Dermis blood vessel endothelial cell (primary cell): ENCODE results near the gene DNM1. TPM values are rescaled to one million over a fixed set of nuclear protein-coding genes. Genes with fewer than 3 reads are reported as not detected.

ENCODE experiments used
- DNase-seq: peaks from one replicate; pipeline ENCODE4 v3.0.0; 2010
- total RNA-seq: library from RNA; depleted of rRNA; stranded (reverse); fragments of >200 nt; gene quantifications from 2 replicates; pipeline ENCODE4 v1.2.3, GENCODE V29; 2014

The DNM1 gene
- total RNA-seq, 1 donor from 2014 or later = 0.17 TPM

- no peak for DNase-seq
Measured at GRCh38 chr9:128178806-128179431, 24.3 kb upstream of the DNM1 start.

- no peak for DNase-seq
Measured at GRCh38 chr9:128180001-128180400, 23.2 kb upstream of the DNM1 start.

- DNase-seq = no peak
Measured at GRCh38 chr9:128180447-128180846, 22.7 kb upstream of the DNM1 start.

- DNase-seq = peak; percentile 59
Measured at GRCh38 chr9:128181480-128181879, 21.7 kb upstream of the DNM1 start.

DNA sequence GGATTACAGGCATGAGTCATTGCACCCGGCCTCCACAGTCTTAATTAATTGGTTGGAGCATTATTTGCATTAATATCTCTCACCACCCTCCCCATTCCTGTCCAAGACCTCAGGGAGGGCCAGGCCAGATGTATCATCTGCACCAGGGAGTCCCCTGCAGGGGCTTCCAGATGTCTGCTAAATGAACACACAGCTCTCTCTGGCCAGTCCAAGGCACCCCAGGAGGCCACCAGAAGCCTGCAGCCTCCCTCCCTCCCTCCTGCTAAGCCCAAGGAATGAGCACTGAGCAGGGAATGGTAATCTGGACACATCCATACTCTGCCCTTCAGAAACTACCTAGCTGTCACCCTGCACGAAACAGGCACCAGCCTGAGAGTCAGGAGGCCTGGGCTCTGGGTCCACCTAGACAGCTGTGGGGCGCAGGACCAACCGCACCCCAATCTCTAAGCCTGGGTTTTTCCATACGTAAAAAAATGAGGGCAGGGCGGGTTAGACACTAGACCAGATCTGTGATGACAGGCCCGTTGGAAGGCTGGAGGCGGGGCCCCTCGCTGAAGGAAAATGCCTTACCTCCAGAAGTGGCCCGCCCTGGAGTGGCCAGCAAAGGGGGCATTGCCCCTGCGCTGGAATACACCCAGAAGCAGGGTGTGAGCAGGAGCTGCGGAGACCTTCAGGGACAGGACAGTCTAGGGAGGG lies 20.1 kb upstream of the DNM1 start:
- no peak for DNase-seq

- DNase-seq = no peak
Measured at GRCh38 chr9:128185979-128186965, 16.9 kb upstream of the DNM1 start.

GRCh38 chr9:128187361-128187760 lies 15.8 kb upstream of the DNM1 start:
- no peak for DNase-seq

DNA sequence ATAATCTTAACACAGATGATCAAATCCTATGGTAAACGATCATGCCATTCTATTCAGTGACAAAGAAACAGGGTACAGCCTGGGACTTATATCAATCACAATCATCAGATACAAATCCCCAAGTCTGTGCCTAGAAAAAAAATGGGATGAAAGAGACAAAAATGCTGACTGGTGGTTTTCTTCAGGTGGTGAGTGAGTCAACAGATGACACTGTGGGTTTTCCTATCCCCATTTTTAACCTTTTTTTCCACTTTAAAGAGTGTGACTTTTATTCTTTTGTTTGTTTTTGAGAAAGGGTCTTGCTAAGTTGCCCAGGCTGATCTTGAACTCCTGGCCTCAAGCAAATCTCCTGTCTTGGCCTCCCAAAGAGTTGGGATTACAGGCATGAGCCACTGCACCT lies 15.0 kb upstream of the DNM1 start:
- no peak for DNase-seq

GRCh38 chr9:128190013-128190412 lies 13.2 kb upstream of the DNM1 start:
- no peak for DNase-seq

GRCh38 chr9:128190516-128191405 lies 12.4 kb upstream of the DNM1 start:
- no peak for DNase-seq

DNA sequence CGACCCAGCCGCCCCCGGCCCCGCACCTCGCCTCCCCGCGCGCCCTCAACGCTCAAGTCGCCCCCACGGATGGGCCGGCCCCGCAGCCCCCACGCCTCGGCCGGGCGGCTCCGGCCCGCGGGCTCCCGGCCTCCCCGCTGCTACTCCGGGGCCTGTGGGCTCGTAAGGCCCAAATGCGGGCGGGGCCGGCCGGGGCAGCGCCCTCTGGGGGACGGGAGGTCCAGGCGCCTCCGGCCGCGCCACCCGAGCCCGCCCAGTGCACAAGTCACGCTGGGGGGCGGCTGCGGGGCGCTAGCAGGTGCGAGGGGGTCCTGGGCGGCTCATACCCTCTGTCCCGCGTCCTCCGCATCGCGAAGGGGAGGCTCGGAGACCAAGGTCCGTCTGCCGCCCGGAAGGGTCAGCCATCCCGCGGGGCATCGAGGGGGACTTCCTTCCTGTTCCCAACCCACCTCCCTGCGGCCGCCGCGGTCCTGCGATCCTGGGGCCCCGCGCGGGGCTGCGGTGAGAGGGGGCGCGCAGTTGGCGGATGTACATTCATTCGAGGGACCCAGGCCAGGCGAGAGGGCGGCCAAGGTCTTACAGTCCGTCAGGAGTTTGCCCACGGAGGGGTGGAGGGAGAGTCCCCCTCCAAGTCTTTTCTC lies 11.7 kb upstream of the DNM1 start, which contains the start of gene CIZ1:
Gene CIZ1 (minus strand): TSS at position 167 of the 641 bp plus-strand sequence. CDS start 715 bp downstream, outside the sequence.
- peak; percentile 89 for DNase-seq

DNA sequence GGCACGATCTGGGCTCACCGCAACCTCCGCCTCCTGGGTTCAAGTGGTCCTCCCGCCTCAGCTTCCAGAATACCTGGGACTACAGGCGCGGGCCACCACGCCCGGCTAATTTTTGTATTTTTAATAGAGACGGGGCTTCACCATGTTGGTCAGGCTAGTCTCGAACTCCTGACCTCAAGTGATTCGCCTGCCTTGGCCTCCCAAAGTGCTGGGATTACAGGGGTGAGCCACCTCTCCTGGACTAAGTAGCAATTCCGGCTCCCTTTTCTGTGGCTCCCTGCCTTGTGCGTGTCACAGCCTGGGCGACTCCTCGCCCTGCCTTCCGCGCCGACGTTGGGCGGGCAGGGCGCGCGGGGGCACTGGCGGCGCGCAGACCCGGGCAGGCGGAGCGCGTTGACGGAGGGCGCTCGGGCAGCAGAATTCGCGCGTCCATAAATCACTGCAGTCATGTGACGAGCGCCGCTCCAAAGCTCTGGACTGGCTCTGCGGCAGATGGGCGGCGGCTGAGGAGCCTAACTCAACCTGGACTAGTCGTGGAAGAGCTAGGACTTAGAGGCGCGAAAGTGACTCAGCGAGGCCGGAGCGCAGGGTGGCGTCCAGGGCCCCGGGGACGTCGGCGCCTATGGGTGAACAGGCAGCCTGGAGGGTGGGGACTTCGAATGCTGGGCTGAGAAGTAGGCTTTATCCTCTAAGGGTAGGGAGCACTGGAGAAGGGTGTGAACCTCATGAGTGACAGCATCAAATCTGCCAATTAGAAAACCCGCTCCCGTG lies 10.4 kb upstream of the DNM1 start:
- DNase-seq = peak; percentile 90

DNA sequence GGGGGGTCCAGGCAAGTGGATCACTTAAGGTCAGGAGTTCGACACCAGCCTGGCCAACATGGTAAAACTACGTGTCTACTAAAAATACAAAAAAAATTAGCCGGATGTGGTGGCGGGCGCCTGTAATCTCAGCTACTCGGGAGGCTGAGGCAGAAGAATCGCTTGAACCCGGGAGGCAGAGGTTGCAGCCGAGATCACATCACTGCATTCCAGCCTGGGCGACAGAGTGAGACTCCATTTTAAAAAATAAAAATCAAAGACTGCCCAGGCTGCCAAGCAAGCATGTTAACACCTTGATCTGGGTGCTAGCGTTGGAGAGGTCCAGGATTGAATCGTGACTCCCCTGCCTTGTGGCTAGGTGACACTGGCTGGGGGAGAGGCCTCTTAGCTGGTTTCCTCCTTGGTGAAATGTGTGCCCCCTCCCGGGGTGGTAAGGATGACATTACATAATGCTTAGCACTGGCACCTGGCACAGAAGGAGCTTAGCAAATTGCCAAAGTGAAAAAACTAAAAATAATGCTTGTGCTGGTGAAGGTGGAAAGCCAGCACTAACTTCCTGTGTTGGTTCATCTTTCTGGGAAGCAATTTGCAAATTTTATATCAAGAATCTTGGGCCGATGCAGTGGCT lies 9.6 kb upstream of the DNM1 start:
- no peak for DNase-seq

DNA sequence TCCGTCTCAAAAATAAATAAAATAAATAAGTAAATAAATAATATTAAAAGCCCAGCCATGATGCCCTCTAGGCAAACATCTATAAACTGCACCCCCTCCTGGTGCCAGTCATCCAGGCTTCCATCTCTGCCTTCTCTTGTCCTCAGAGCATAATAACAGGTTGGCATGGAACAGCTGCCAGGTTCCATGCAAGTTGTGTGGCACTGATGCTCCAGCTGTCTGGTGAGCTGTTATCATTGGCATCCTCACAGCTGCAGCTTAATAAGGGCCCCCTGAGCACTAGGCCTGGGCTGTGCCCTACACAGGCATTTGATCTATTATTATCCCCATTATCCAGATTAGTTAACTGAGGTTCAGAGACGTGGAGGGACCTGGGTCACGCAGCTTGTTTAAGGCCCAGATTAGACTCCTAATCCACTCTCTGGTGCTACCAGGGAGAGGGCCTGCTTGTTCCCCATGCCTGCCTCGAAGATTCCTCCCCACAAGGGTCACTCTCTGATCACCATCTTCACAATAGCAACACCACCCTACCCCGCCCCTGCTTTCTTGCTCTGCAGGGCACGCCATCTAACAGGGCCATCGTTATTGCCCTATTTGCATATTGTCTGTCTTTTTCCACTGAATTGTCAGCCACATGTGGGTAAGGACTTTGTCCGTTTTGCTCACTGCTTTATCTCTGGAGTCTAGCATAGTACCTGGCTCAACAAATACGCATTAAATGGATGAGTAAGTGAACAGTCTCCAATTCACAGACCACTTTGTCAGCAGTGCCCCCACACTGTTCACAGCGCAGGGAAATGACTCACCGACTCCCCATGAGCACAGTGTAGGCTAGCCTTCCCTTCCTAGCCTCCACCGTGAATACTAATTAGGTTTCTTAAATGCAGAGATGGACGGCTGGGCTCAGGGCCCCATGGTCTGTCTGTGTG lies 1.5 kb upstream of the DNM1 start:
- DNase-seq = peak; percentile 53

DNA sequence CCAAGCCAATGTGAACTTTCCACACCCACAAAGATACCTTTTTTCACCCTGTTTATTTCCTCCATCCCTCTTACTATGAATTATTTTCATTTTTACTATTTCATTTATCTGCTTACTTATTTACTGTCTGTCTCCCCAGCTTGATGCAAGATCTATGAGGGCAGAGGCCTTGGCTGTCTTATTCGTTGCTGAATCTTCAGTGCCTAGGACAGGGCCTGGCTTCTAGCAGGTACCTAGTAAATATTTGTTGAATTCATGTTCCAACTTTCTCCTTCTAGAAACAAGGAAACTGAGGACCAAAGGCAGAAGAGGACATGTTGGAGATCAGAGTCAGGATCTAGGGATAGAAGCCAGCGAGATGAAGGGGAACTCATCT lies 543 bp upstream of the DNM1 start:
- no peak for DNase-seq

GRCh38 chr9:128203707-128204551 lies 750 bp downstream of the DNM1 start:
- DNase-seq = peak; percentile 23

- DNase-seq = no peak
Measured at GRCh38 chr9:128204858-128205257, 1.7 kb downstream of the DNM1 start.

- no peak for DNase-seq
Measured at GRCh38 chr9:128205296-128205944, 2.2 kb downstream of the DNM1 start.
